GM18505 (cell line): ENCODE data around the gene KCTD20.

Experiments
- ATAC-seq: cut with Tn5 transposase; IDR thresholded peaks from one replicate; pipeline ENCODE4 v1.9.1; 2021; ENCODE audit not compliant: unreplicated experiment
- POLR2A ChIP-seq: IDR thresholded peaks from 4 replicates; pipeline ENCODE4 v1.6.1; 2011; ENCODE audit warnings: borderline replicate concordance; ENCODE audit not compliant: insufficient read depth, insufficient read length; ENCODE audit errors: extremely low read depth

The KCTD20 gene

DNA sequence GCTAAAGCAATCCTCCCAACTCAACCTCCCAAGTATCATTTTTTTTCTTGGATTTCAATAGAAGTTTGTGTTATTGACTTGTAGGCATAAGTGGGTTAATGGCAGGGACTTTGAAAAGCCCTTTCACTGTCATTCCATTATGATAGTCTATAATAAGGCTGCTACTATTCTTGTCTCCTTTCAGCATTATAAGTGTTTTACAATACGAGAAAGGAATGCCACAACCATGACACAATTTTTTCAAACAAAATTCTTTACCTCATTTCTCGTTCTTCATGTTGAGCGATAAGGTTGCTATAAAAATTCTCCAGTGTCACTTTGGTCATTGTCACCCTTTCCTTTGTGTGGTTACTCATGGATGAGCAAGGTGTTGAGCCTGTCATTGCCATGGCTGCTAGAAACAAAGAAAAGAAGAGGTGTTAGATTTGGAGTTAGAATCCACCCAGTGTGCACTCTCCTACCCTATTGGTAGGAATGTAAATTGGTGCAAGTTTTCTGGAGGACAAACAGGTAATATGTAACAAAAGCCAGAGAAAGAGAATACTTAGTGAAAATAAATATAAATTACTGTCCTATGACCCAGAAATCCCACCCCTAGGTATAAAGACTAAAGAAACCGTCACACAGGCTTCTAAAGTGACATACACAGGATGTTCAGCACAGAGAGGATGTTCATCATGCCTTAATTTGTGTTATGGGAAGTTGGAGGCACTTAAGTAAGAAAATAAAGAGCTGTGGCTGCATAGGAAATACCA lies 97.2 kb downstream of the KCTD20 start:
- TF ChIP-seq POLR2A: no peak
- ATAC-seq: no peak
